OCI-M2 (cell line): ENCODE results near the gene ANKRD35.
A peak's percentile ranks its signal among the peaks of the same experiment; 100 is the strongest.
"Not testable (repeated sequence)": the region's sequence is repeated elsewhere in the genome, so short reads cannot be mapped to it uniquely, and the experiment has no call there.

Experiments used
- DNase-seq: peaks from one replicate; lab custom pipeline; 2025; ENCODE audit not compliant: unreplicated experiment; lab: John Stamatoyannopoulos, UW

Gene ANKRD35

GRCh38 chr1:145885738-145886287 is at the start of gene ANKRD35:
Gene ANKRD35, minus strand, starts transcription at chr1:145885866. Its CDS starts 108 bp downstream, at chr1:145885758.
- peak; percentile 59 for DNase-seq

- DNase-seq, result not testable (repeated sequence)
Observed at GRCh38 chr1:145932522-145933009, 46.9 kb upstream of the ANKRD35 start.

- no peak for DNase-seq
Observed at GRCh38 chr1:145927916-145928643, 42.4 kb upstream of the ANKRD35 start.

- peak; percentile 47 for DNase-seq
Observed at GRCh38 chr1:145927063-145927886, 41.6 kb upstream of the ANKRD35 start, which contains the start of gene RBM8A. Gene RBM8A, minus strand, starts transcription at chr1:145927484. Its CDS starts 58 bp downstream, at chr1:145927426.

GRCh38 chr1:145926686-145927062 is 41.0 kb upstream of the ANKRD35 start:
- no peak for DNase-seq

- no peak for DNase-seq
Observed at GRCh38 chr1:145922266-145922665, 36.6 kb upstream of the ANKRD35 start.

- DNase-seq, result not testable (repeated sequence)
Observed at GRCh38 chr1:145920297-145920696, 34.6 kb upstream of the ANKRD35 start.

- DNase-seq, result peak; percentile 10
Observed at GRCh38 chr1:145918992-145919939, 33.6 kb upstream of the ANKRD35 start.

GRCh38 chr1:145918144-145918991 is 32.7 kb upstream of the ANKRD35 start, which contains the start of gene PEX11B:
Gene PEX11B, minus strand, starts transcription at chr1:145918717. Its CDS starts 29 bp downstream, at chr1:145918688.
- DNase-seq, result peak; percentile 66

- DNase-seq, result no peak
Observed at GRCh38 chr1:145917595-145917994, 31.9 kb upstream of the ANKRD35 start.

GRCh38 chr1:145916745-145917144 is 31.1 kb upstream of the ANKRD35 start:
- DNase-seq, result no peak

GRCh38 chr1:145912128-145912641 is 26.5 kb upstream of the ANKRD35 start:
- DNase-seq, result no peak

GRCh38 chr1:145908653-145909052 is 23.0 kb upstream of the ANKRD35 start:
- no peak for DNase-seq

- no peak for DNase-seq
Observed at GRCh38 chr1:145906954-145907753, 21.5 kb upstream of the ANKRD35 start.

- DNase-seq, result no peak
Observed at GRCh38 chr1:145901312-145902021, 15.8 kb upstream of the ANKRD35 start.

- DNase-seq, result no peak
Observed at GRCh38 chr1:145898756-145899155, 13.1 kb upstream of the ANKRD35 start.

GRCh38 chr1:145897969-145898368 is 12.3 kb upstream of the ANKRD35 start:
- no peak for DNase-seq

- no peak for DNase-seq
Observed at GRCh38 chr1:145895471-145895870, 9.8 kb upstream of the ANKRD35 start.
